Measurements from ENCODE around the gene RPH3AL.

GRCh38 chr17:206941-207560 lies 145.6 kb downstream of the RPH3AL start:
- TF ChIP-seq CTCF (conservative IDR thresholded peaks at IDR 0.05), result no peak
- no peak for TF ChIP-seq EZH2 (IDR thresholded peaks at IDR 0.05; ENCODE audit: low read depth)
